KOPT-K1 (cell line): Measurements from ENCODE around the gene TXLNA.
A peak's percentile ranks its signal among the peaks of the same experiment; 100 is the strongest.
"Not testable (repeated sequence)": the region's sequence is repeated elsewhere in the genome, so short reads cannot be mapped to it uniquely, and the experiment has no call there.

Source experiments
- H3K27ac ChIP-seq: fragments of 200-600 bp; sonication (generic); 2 replicates; pipeline ENCODE4 v1.5.1; 2016; ENCODE audit warnings: antibody characterized with exemption, mild to moderate bottlenecking, low read depth, low read length; ENCODE audit not compliant: poor library complexity, severe bottlenecking
- H3K36me3 ChIP-seq: fragments of 200-600 bp; sonication (generic); 2 replicates; pipeline ENCODE4 v1.5.1; 2017; ENCODE audit warnings: antibody characterized with exemption, mild to moderate bottlenecking, low read length, moderate library complexity; ENCODE audit not compliant: insufficient read depth
- H3K9me3 ChIP-seq: fragments of 200-600 bp; sonication (generic); 2 replicates; pipeline ENCODE4 v1.5.1; 2017; ENCODE audit warnings: antibody characterized with exemption, low read length, mild to moderate bottlenecking; ENCODE audit not compliant: insufficient read depth, poor library complexity, severe bottlenecking

TXLNA gene

DNA sequence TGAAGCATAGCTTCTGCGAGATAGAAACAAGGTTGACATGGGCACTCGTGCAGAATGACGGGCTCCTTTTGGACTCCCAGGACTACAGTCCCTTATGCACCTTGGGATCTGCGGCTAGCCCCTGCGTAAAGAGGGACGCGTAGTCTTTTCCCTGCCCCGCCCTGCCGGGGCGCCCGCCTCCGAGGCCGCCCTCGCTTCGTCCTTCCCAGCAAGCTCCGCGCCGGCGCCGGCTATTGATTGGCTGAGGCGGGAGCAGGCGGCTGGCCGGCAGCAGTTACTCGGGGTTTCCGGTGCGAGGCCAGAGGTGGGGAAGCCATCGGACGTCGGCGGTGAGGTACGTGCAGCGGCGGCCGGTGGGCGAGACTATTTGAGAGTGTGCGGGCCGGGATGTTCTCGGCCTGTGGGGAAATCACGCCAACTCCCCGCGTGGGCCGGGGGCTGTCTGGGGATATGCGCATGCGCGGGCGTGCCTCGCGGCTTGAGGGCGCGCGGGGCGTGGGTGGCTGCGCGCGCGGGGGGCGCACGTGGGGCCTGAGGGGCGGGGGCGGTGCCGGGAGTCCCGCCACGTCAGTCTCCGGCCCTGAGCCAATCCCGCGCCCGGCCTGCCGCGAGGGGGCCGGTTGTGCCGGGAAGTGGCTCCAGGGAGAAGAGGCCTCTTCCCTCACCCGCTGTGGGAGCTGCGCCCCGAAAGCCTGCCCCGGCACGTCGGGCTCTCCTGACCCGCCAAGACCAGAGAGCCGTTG, at the start of gene TXLNA:
TSS of gene TXLNA (plus strand) at position 233 of the 743 bp plus-strand sequence. CDS start 671 bp downstream, outside the sequence.
- Histone ChIP-seq H3K27ac (peak within 1 kb of the TSS; percentile 88), H3K36me3 (peaks cover 48% of the 10 kb centered on the region), H3K9me3 (no peaks in the 10 kb centered on the region)

DNA sequence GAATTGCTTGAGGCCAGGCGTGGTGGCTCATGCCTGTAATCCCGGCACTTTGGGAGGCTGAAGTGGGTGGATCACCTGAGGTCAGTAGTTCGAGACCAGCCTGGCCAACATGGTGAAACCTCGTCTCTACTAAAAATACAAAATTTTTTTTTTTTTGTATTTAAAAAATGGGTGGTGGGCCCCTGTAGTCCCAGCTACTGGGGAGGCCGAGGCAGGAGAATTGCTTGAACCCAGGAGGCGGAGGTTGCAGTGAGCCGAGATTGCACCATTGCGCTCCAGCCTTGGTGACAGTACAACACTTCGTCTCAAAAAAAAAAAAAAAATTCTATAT, 45.6 kb upstream of the TXLNA start:
- peaks cover 25% of the 10 kb centered on the region; the same call in 1 of the 2 replicates for H3K36me3 ChIP-seq

DNA sequence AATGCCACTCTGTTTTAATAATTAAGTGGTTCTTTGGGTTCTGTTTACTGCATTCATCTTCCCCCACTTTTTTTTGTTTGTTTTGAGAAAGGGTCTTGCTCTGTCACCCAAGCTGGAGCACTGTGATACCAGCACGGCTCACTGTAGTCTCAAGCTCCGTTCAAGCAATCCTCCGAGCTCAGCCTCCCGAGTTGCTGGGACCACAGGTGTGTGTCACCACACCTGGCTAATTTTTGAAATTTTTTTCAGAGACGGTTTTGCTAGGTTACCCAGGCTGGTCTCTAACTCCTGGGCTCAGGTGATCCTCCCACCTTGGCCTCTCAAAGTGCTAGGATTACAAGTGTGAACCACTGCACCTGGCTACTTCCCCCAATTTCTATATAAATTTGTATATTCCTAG, 42.4 kb upstream of the TXLNA start:
- Histone ChIP-seq H3K27ac (no peak overlapping the region), H3K36me3 (0 out of 2 replicates have a peak, but pooled peaks cover 13% of the 10 kb centered on the region), H3K9me3 (no peaks in the 10 kb centered on the region)

More for the DNA sequence above, 45.6 kb upstream of the TXLNA start:
- not testable (repeated sequence) for H3K9me3 ChIP-seq, H3K27ac ChIP-seq

DNA sequence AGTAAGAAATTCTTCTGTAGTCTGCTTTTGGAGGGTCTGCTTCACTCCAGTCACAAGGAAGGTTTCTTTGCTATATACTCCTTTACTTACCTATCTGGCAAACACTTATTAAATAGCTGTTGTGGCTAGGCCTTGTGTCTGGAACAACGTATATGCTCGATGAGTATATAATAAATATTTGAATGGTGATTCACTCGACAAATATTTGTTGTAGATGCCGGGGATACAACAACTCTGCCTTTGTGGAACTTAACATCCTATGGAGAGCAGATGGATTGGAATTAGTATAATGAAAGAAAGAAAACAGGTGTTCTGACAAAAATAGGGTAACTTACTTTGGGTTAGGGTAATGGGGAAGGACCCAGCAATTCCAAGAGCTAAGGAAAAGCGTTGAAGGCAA, 40.5 kb upstream of the TXLNA start:
- Histone ChIP-seq H3K27ac (no peak overlapping the region), H3K36me3 (0 out of 2 replicates have a peak, but pooled peaks cover 4% of the 10 kb centered on the region), H3K9me3 (no peaks in the 10 kb centered on the region)

DNA sequence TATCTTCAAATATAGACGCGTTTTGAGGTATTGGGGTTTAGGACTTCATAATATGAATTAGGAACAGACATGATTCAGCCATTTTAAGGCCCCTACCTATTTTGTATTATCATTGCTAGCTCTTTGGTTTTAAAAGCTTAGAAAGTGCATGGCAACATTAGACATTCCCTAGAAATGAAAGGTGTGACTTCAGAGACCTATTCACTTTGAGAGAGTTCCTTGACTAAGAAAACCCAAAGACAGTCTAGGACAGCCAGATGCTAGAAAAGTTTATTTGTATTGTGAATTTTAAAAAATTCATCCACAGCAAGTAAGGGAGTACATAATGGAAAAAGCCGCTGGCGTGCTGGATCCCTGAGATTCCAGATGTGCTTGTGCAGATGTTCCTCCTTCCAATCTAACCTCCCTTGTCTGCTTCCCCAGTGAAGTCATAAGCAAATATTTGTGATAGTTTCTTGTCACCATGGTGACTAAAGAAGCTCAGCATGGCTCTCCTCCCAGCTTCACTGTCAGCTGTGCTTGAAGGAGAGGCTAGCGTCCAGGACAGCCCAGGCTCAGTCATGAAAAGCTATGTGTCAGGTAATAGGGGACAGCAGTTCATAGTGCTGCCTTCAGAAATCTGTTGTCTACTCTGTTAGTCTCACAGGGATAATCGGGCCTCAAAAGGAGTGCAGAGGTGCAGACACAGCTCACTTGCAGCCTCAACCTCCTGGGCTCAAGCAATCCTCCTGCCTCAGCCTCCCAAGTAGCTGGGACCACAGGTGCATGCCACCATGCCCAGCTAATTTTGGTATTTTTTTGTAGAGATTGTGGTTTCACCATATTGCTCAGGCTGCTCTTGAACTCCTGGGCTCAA, 36.8 kb upstream of the TXLNA start:
- H3K27ac ChIP-seq, result no peak overlapping the region

DNA sequence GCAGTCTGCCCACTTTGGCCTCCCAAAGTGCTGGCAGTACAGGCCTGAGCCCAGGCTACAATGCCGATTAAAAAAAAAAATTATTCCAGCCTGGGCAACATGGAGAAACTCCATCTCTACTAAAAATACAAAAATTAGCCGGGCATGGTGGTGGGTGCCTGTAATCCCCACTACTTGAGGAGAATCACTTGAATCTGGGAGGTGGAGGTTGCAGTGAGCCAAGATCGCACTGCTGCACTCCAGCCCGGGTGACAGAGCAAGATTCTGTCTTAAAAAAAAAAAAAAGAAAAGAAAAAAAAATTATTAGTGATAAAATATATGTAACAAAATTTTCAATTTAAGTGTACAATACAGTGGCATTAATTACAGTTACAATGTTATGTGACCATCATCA, 36.2 kb upstream of the TXLNA start:
- H3K36me3 ChIP-seq, result peaks cover 15% of the 10 kb centered on the region
- peaks cover 12% of the 10 kb centered on the region for H3K9me3 ChIP-seq
- not testable (repeated sequence) for H3K27ac ChIP-seq

More for the DNA sequence above, 36.8 kb upstream of the TXLNA start:
- H3K9me3 ChIP-seq, result peaks cover 5% of the 10 kb centered on the region
- H3K36me3 ChIP-seq, result peaks cover 9% of the 10 kb centered on the region; the same call in 1 of the 2 replicates

DNA sequence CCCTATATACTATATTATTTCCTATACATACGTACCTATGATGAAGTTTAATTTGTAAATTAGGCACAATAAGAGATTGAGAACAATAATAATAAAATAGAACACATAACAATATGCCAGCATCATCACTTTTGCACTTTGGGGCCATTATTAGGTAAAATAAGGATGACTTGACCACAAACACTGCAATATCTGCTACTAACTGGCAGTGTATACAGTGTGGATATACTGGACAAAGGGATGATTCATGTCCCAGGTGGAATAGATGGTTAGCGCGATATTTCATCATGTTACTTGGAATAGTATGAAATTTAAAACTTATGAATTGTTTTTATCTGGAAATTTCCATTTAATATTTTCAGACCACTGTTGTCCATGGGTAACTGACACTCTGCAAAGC, 35.4 kb upstream of the TXLNA start:
- H3K9me3 ChIP-seq, result peaks cover 18% of the 10 kb centered on the region
- no peak overlapping the region for H3K27ac ChIP-seq

DNA sequence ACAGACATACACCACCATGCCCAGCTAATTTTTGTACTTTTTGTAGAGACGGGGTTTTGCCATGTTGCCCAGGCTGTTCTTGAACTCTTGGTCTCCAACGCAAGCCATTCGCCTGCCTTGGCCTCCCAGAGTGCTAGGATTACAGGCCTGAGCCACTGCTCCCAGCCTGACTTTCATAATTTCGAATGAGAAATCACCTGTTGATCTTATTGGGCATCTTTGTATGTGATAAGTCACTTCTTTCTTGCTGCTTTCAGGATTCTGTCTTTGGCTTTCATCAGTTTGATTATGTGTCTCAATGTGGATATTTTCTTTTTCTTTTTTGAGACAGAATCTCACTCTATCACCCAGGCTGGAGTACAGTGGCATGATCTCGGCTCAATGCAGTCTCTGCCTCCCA, 31.7 kb upstream of the TXLNA start:
- H3K36me3 ChIP-seq, result peaks cover 22% of the 10 kb centered on the region
- H3K27ac ChIP-seq, result not testable (repeated sequence)
- peaks cover 18% of the 10 kb centered on the region for H3K9me3 ChIP-seq

More for the DNA sequence above, 35.4 kb upstream of the TXLNA start:
- peaks cover 22% of the 10 kb centered on the region for H3K36me3 ChIP-seq

DNA sequence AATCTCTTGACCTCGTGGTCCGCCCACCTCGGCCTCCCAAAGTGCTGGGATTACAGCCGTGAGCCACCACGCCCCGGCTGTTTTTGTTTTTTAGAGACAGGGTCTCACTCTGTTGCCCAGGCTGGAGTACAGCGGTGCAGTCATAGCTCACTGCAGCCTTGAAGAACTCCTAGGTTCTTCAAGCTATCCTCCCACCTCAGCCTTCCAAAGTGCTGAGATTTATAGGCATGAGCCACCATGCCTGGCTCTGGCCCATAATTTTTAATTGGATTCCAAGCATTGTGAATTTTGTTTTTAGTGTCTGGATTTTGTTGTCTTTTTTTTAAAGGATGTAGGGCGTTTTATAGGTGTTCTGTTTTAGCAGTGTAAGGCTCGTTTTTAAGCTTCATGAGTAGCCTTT, 28.6 kb upstream of the TXLNA start:
- peaks cover 38% of the 10 kb centered on the region for H3K36me3 ChIP-seq
- peaks cover 18% of the 10 kb centered on the region for H3K9me3 ChIP-seq
- H3K27ac ChIP-seq, result no peak overlapping the region

DNA sequence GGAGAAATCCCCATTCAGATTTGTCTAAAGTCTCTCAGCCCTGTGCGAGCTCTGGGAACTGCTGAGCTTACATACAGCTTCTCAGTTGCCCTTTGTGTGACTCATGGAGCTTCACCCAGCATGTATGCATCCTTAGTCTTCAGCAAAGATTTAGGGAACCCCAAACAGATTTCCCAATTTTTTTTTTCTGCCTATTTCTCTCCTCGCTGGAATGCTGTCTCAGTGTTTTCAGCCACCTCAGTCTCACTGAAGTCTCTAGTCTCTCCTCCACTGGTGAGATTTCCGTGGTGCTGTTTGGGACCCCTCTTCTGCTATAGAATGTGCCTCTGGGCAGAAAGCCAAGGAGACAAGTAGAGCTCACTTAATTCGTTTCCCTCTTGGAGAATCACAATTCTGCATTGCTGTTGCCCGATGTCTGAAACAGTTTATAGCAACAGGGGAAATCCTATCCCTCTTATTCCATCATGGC, 28.1 kb upstream of the TXLNA start:
- H3K9me3 ChIP-seq, result peaks cover 18% of the 10 kb centered on the region
- no peak overlapping the region for H3K27ac ChIP-seq
- peaks cover 43% of the 10 kb centered on the region for H3K36me3 ChIP-seq

DNA sequence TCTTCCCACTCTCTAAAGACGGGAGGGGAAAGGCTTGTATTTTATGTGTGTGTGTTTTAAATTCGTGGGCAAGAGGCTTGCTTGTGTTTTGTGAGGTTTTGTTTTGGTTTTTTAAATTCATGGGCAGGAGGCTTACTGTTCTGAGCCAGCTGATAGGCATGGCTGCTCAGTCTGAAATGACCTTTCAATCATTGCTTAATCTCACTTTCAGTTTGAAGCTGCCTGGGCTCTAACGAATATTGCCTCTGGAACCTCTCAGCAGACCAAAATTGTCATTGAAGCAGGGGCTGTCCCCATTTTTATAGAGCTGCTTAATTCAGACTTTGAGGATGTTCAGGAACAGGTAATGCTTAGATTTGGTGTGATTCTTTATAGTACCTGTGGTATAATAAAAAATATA, 20.3 kb upstream of the TXLNA start:
- H3K27ac ChIP-seq, result no peak overlapping the region
- no peaks in the 10 kb centered on the region for H3K9me3 ChIP-seq
- H3K36me3 ChIP-seq, result peaks cover 97% of the 10 kb centered on the region

DNA sequence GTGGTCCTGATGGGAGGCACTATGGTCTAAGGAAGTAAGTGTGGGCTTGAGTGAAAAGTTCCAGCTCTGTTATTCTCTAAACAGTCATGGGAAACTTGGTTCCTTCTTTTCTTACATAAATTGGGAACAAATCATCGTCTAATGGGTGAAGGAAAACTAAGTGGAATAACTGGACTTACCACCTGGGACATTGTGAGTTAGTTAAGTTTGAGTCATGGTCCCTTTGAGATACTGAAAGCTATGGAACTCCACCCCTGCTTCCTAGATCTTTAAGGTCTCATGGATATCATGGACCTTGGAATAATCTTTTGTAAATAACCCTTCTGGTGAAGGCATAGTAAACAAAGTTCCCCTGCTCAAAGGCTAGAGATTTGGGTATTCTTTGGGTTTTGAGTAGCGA, 16.1 kb upstream of the TXLNA start:
- no peaks in the 10 kb centered on the region for H3K9me3 ChIP-seq
- H3K27ac ChIP-seq, result no peak overlapping the region
- peaks cover 91% of the 10 kb centered on the region for H3K36me3 ChIP-seq

DNA sequence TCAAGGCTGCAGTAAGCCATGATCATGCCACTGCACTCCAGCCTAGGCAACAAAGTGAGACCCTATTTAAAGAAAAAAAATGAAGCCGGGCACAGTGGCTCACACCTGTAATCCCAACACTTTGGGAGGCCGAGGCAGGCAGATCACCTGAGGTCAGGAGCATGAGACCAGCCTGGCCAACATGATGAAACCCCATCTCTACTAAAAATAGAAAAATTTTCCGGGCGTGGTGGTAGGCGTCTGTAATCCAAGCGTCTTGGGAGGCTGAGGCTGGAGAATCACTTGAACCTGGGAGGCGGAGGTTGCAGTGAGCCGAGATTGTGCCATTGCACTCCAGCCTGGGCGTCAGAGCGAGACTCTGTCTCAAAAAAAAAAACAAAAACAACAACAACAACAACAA, 13.8 kb upstream of the TXLNA start:
- H3K27ac ChIP-seq, H3K9me3 ChIP-seq: not testable (repeated sequence)
- H3K36me3 ChIP-seq, result peaks cover 90% of the 10 kb centered on the region

DNA sequence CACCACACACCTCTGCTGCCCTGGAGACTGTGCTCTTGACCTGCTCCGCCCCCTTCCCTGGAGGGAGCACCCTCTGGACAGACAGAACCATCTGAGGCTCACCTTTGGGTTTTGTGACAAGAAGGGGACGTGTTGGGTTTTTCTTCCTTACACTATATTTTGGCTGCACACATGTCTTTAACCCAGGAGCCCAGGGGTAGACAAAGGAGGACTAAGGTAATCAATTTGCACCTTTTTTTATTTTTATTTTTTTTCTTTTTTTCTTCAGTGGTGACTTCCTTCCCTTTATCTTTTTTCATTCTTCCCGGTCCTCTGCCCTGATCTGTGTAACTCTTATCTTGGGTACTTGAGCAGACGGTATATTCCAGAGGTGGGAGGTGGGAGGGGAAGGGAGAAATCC, 8.5 kb upstream of the TXLNA start:
- H3K9me3 ChIP-seq, result no peaks in the 10 kb centered on the region
- no peak overlapping the region for H3K27ac ChIP-seq
- peaks cover 87% of the 10 kb centered on the region for H3K36me3 ChIP-seq

DNA sequence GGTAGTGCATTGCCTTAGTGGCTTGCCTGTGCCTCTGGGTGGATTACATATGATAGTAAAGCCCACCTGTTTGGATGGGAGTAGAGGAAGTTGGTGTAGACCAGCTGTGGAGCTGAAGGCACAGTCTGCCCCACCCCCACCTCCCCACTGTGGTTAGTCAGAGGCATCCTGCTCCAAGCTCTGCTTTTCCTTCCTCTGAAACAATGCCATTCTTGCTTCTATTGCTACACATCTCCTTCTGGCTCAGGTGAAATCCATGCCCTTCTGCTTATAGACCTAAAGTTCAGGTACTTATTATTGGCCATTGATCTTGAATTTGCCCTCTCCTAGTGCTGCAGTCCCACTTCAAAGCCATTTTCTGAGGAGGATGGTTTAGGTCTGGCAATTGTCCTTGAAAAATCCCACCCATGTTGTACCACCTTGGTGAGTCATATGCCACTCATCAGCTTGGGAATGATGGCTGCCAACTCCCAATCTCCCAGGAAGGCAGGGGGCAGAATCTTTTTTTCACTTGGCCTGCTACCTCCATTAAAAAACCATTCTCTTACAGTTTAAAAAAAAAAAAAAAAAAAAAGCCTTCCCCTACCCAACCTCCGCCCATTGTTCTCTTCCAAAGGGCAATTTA, 6.7 kb upstream of the TXLNA start:
- Histone ChIP-seq H3K9me3 (no peaks in the 10 kb centered on the region), H3K36me3 (peaks cover 73% of the 10 kb centered on the region), H3K27ac (peak overlapping the region; percentile 21)
